ENCODE data around the gene SELENBP1. TPM values are rescaled to one million over a fixed set of nuclear protein-coding genes. Genes with fewer than 3 reads are reported as not detected.

Gene SELENBP1
- polyA plus RNA-seq, 1 of the 3 experiments (the other 2 are of a cell fraction) = 0.16 TPM

DNA sequence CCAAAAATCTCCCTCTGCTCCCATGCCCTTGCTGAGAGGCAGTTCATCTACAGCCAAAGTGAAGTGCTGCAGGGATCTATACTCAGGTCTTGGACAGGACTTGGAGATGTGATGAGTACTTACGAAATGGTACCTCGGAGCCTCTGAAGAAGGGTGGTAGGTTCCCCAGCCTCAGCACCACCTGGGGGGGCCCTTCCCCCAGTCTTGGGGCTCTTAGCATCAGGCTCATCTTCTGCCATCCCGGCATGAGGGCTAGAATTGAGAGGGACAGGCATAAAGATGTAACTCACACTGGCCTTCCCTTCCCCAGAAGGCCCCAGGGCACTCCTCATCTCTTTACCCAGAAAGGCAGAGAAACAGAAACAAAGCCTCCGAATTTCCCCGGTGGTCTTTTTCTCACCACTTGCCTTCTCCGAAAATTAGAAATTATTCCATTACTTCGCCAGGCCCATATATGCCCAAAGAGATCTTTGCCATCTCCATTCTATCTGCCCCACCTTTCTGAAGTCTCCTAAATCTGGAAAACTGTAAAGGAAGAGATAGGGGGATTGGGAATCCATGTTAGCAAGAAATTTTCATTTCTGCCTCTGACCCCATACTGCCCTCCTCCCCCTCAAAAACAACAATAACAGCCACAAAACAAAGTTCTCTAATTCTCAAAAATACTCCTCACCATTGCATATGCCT lies 26.3 kb downstream of the SELENBP1 start:
- TF ChIP-seq, protein P1, sequence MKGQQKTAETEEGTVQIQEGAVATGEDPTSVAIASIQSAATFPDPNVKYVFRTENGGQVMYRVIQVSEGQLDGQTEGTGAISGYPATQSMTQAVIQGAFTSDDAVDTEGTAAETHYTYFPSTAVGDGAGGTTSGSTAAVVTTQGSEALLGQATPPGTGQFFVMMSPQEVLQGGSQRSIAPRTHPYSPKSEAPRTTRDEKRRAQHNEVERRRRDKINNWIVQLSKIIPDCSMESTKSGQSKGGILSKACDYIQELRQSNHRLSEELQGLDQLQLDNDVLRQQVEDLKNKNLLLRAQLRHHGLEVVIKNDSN (IDR thresholded peaks at IDR 0.05; ENCODE audit: borderline replicate concordance, low read depth) = no peak
- TF ChIP-seq CTCF (IDR thresholded peaks at IDR 0.05) (no peak), TAF1 (IDR thresholded peaks at IDR 0.05; ENCODE audit: borderline replicate concordance, low read depth, low read length) (no peak), EZH2phosphoT487 (IDR thresholded peaks at IDR 0.05; ENCODE audit: borderline replicate concordance, low read depth) (no peak), NFIC (IDR thresholded peaks at IDR 0.05; ENCODE audit: borderline replicate concordance) (no peak), TCF12 (IDR thresholded peaks at IDR 0.05) (no peak), POLR2AphosphoS5 (IDR thresholded peaks at IDR 0.05; ENCODE audit: low read depth, low read length) (no peak), NRF1 (IDR thresholded peaks at IDR 0.05; ENCODE audit: low read depth, low read length) (no peak), RAD21 (IDR thresholded peaks at IDR 0.05; ENCODE audit: low read length) (no peak), FOXJ3 (CRISPR knock-in tag; IDR thresholded peaks at IDR 0.05) (no peak), GATA2 (CRISPR knock-in tag; IDR thresholded peaks at IDR 0.05) (no peak), TEAD4 (IDR thresholded peaks at IDR 0.05; ENCODE audit: borderline replicate concordance, insufficient read depth) (no peak)
- TF ChIP-seq, protein P2, sequence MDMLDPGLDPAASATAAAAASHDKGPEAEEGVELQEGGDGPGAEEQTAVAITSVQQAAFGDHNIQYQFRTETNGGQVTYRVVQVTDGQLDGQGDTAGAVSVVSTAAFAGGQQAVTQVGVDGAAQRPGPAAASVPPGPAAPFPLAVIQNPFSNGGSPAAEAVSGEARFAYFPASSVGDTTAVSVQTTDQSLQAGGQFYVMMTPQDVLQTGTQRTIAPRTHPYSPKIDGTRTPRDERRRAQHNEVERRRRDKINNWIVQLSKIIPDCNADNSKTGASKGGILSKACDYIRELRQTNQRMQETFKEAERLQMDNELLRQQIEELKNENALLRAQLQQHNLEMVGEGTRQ (IDR thresholded peaks at IDR 0.05; ENCODE audit: borderline replicate concordance, low read depth, low read length) = no peak
- TF ChIP-seq, protein P3, sequence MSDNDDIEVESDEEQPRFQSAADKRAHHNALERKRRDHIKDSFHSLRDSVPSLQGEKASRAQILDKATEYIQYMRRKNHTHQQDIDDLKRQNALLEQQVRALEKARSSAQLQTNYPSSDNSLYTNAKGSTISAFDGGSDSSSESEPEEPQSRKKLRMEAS (IDR thresholded peaks at IDR 0.05; ENCODE audit: low read depth) = no peak
- Histone ChIP-seq H3K36me3 (replicated peaks in 1 of 2; ENCODE audit: control insufficient read depth in 1 of 2, insufficient read depth in 2 of 2, low read length in 1 of 2) (peaks cover 6 to 34% of the 10 kb centered on the region in 2 experiments), H3F3A (replicated peaks; ENCODE audit: insufficient read depth) (peaks cover 4% of the 10 kb centered on the region), H4K20me1 (ENCODE audit: insufficient read depth) (no peaks in the 10 kb centered on the region), H3K9me3 (no peaks in the 10 kb centered on the region), H3K9ac (peak overlapping the region; percentile 80), H3K9me2 (no peaks in the 10 kb centered on the region), H3K4me2 (peak overlapping the region; percentile 80), H2AFZ (ENCODE audit: low read depth) (peak overlapping the region; percentile 77), H3K27me3 (ENCODE audit: insufficient read depth) (no peaks in the 10 kb centered on the region), H3K79me2 (ENCODE audit: insufficient read depth) (peaks cover 7% of the 10 kb centered on the region), H3K27ac (ENCODE audit: low read depth in 2 of 2, low read length in 1 of 2) (peak overlapping the region; percentile 83 to 99), H3K4me3 (ENCODE audit: low read depth in 2 of 2, low read length in 1 of 2) (peak overlapping the region; percentile 70 to 71), H3K4me1 (ENCODE audit: control insufficient read depth in 1 of 2, insufficient read depth in 2 of 2, low read depth in 1 of 2, low read length in 1 of 2) (peaks cover 8 to 13% of the 10 kb centered on the region in 2 experiments; a peak in 2 of 4 replicates)
- CTCF ChIA-PET = interaction anchor here (11.2 kb wide), 1 partner anchor 39 kb away, joined by 309 read pairs; no protein-coding TSS in a partner anchor
- POLR2A ChIA-PET = interaction anchor here (1.0 kb wide), 1 partner anchor 92 kb away, joined by 5 read pairs; the partner anchor contains the start of gene PSMD4
- no peak for DNase-seq
- WGBS (ENCODE audit: low lambda C conversion rate) = 41% methylated on average over 7 of the region's 7 CpGs
